IPS-20b (cell line): ENCODE results near the gene PRTG.
"Not testable (repeated sequence)": the region's sequence is repeated elsewhere in the genome, so short reads cannot be mapped to it uniquely, and the experiment has no call there.

Experiments used
- H3K27ac ChIP-seq: one replicate; pipeline ENCODE4 v1.5.1; 2013; ENCODE audit warnings: low read length
- H3K27me3 ChIP-seq: 2 replicates; pipeline ENCODE4 v1.6.1; 2013; ENCODE audit warnings: mild to moderate bottlenecking, low read length, inconsistent platforms; ENCODE audit not compliant: insufficient read depth
- H3K36me3 ChIP-seq: 2 replicates; pipeline ENCODE4 v1.6.1; 2013; ENCODE audit warnings: low read depth, mild to moderate bottlenecking, inconsistent platforms, low read length, moderate library complexity; ENCODE audit not compliant: insufficient read depth
- H3K4me1 ChIP-seq: 2 replicates; pipeline ENCODE4 v1.6.1; 2013; ENCODE audit warnings: mild to moderate bottlenecking, control low read depth, inconsistent platforms, low read length, moderate library complexity; ENCODE audit not compliant: insufficient read depth
- H3K4me3 ChIP-seq: 2 replicates; pipeline ENCODE4 v1.5.1; 2013; ENCODE audit warnings: mild to moderate bottlenecking, low read length, inconsistent platforms
- H3K9ac ChIP-seq: 2 replicates; pipeline ENCODE4 v1.6.1; 2013; ENCODE audit warnings: low read depth, mild to moderate bottlenecking, inconsistent platforms, low read length, moderate library complexity
- H3K9me3 ChIP-seq: 2 replicates; pipeline ENCODE4 v1.6.1; 2013; ENCODE audit warnings: mild to moderate bottlenecking, low read depth, low read length, inconsistent platforms; ENCODE audit not compliant: insufficient read depth

Gene PRTG

GRCh38 chr15:55770806-55771205, 27.9 kb upstream of the PRTG start:
- Histone ChIP-seq H3K9ac (no peak overlapping the region), H3K4me3 (no peak overlapping the region), H3K9me3 (no peaks in the 10 kb centered on the region), H3K4me1 (no peaks in the 10 kb centered on the region), H3K27me3 (no peaks in the 10 kb centered on the region), H3K27ac (no peak overlapping the region), H3K36me3 (no peaks in the 10 kb centered on the region)

GRCh38 chr15:55770261-55770660, 27.3 kb upstream of the PRTG start:
- Histone ChIP-seq H3K27me3 (no peaks in the 10 kb centered on the region), H3K4me3 (no peak overlapping the region), H3K9me3 (no peaks in the 10 kb centered on the region), H3K9ac (no peak overlapping the region), H3K36me3 (no peaks in the 10 kb centered on the region), H3K27ac (no peak overlapping the region), H3K4me1 (no peaks in the 10 kb centered on the region)

- H3K9ac ChIP-seq: no peak overlapping the region
- H3K27ac ChIP-seq: no peak overlapping the region
- no peaks in the 10 kb centered on the region for H3K9me3 ChIP-seq
- H3K27me3 ChIP-seq: no peaks in the 10 kb centered on the region
- H3K4me1 ChIP-seq: no peaks in the 10 kb centered on the region
- H3K36me3 ChIP-seq: no peaks in the 10 kb centered on the region
- no peak overlapping the region for H3K4me3 ChIP-seq
Measured at GRCh38 chr15:55768670-55769185, 25.8 kb upstream of the PRTG start.

- Histone ChIP-seq H3K36me3 (no peaks in the 10 kb centered on the region), H3K27me3 (no peaks in the 10 kb centered on the region), H3K9ac (no peak overlapping the region), H3K4me3 (no peak overlapping the region), H3K4me1 (no peaks in the 10 kb centered on the region), H3K27ac (no peak overlapping the region), H3K9me3 (no peaks in the 10 kb centered on the region)
Measured at GRCh38 chr15:55766676-55767075, 23.7 kb upstream of the PRTG start.

- no peaks in the 10 kb centered on the region for H3K36me3 ChIP-seq
- H3K4me3 ChIP-seq: no peak overlapping the region
- no peaks in the 10 kb centered on the region for H3K27me3 ChIP-seq
- no peak overlapping the region for H3K27ac ChIP-seq
- H3K9me3 ChIP-seq: no peaks in the 10 kb centered on the region
- no peak overlapping the region for H3K9ac ChIP-seq
- H3K4me1 ChIP-seq: no peaks in the 10 kb centered on the region
Measured at GRCh38 chr15:55764398-55764797, 21.4 kb upstream of the PRTG start.

GRCh38 chr15:55758580-55758986, 15.6 kb upstream of the PRTG start:
- H3K4me3 ChIP-seq: no peak overlapping the region
- H3K4me1 ChIP-seq: peaks cover 3% of the 10 kb centered on the region; the same call in 1 of the 2 replicates
- no peak overlapping the region for H3K27ac ChIP-seq
- H3K27me3 ChIP-seq: no peaks in the 10 kb centered on the region
- no peak overlapping the region for H3K9ac ChIP-seq
- H3K9me3 ChIP-seq: no peaks in the 10 kb centered on the region
- H3K36me3 ChIP-seq: no peaks in the 10 kb centered on the region

GRCh38 chr15:55753433-55753832, 10.5 kb upstream of the PRTG start:
- not testable (repeated sequence) for H3K4me1 ChIP-seq, H3K36me3 ChIP-seq, H3K9me3 ChIP-seq, H3K27ac ChIP-seq, H3K4me3 ChIP-seq, H3K9ac ChIP-seq
- peaks cover 15% of the 10 kb centered on the region for H3K27me3 ChIP-seq

- H3K27me3 ChIP-seq: peaks cover 22% of the 10 kb centered on the region
- no peaks in the 10 kb centered on the region for H3K9me3 ChIP-seq
- H3K4me3 ChIP-seq: no peak overlapping the region
- H3K9ac ChIP-seq: no peak overlapping the region
- no peaks in the 10 kb centered on the region for H3K36me3 ChIP-seq
- H3K27ac ChIP-seq: no peak overlapping the region
- no peaks in the 10 kb centered on the region for H3K4me1 ChIP-seq
Measured at GRCh38 chr15:55750706-55751105, 7.8 kb upstream of the PRTG start.

- Histone ChIP-seq H3K9me3 (no peaks in the 10 kb centered on the region), H3K27ac (no peak overlapping the region), H3K9ac (peak overlapping the region; percentile 39; the same call in 1 of the 2 replicates), H3K27me3 (peaks cover 74% of the 10 kb centered on the region), H3K4me3 (peak overlapping the region; percentile 81), H3K36me3 (no peaks in the 10 kb centered on the region), H3K4me1 (no peaks in the 10 kb centered on the region; the same call in 1 of the 2 replicates)
Measured at GRCh38 chr15:55743729-55744655, 1.0 kb upstream of the PRTG start.

- Histone ChIP-seq H3K27me3 (peaks cover 88% of the 10 kb centered on the region), H3K9ac (peak overlapping the region; percentile 56; the same call in 1 of the 2 replicates), H3K4me3 (peak overlapping the region; percentile 81), H3K36me3 (no peaks in the 10 kb centered on the region), H3K4me1 (no peaks in the 10 kb centered on the region; the same call in 1 of the 2 replicates), H3K27ac (no peak overlapping the region), H3K9me3 (no peaks in the 10 kb centered on the region)
Measured at GRCh38 chr15:55742498-55742926, 440 bp downstream of the PRTG start.

- H3K9ac ChIP-seq: peak overlapping the region; percentile 56; the same call in 1 of the 2 replicates
- peaks cover 94% of the 10 kb centered on the region for H3K27me3 ChIP-seq
- no peaks in the 10 kb centered on the region for H3K9me3 ChIP-seq
- peak overlapping the region; percentile 81 for H3K4me3 ChIP-seq
- H3K27ac ChIP-seq: no peak overlapping the region
- H3K36me3 ChIP-seq: no peaks in the 10 kb centered on the region
- H3K4me1 ChIP-seq: no peaks in the 10 kb centered on the region; the same call in 1 of the 2 replicates
Measured at GRCh38 chr15:55741833-55742497, 987 bp downstream of the PRTG start.
